Neural crest cell (in vitro differentiated cells): ENCODE results near the gene SPOCK3. TPM values are rescaled to one million over a fixed set of nuclear protein-coding genes. Genes with fewer than 3 reads are reported as not detected.
"Not testable (repeated sequence)": the region's sequence is repeated elsewhere in the genome, so short reads cannot be mapped to it uniquely, and the experiment has no call there.

ENCODE experiments used
- DNase-seq: peaks from one replicate; pipeline ENCODE4 v3.0.0; 2021; ENCODE audit warnings: low read depth, mixed read lengths, low spot score
- H3K27ac Mint-ChIP-seq: one replicate; pipeline ENCODE4 v1.8.0; 2021; ENCODE audit warnings: mild to moderate bottlenecking, mixed read lengths; ENCODE audit not compliant: unreplicated experiment
- H3K27me3 Mint-ChIP-seq: 2 replicates; pipeline ENCODE4 v1.8.0; 2021; ENCODE audit warnings: low read depth, mild to moderate bottlenecking, mixed read lengths
- H3K36me3 Mint-ChIP-seq: 2 replicates; pipeline ENCODE4 v1.8.0; 2021; ENCODE audit warnings: low read depth, mild to moderate bottlenecking, mixed read lengths
- H3K4me1 Mint-ChIP-seq: 2 replicates; pipeline ENCODE4 v1.8.0; 2021; ENCODE audit warnings: mixed read lengths
- H3K4me3 Mint-ChIP-seq: one replicate; pipeline ENCODE4 v1.8.0; 2021; ENCODE audit warnings: mild to moderate bottlenecking, mixed read lengths
- H3K9me3 Mint-ChIP-seq: 2 replicates; pipeline ENCODE4 v1.8.0; 2021; ENCODE audit warnings: mixed read lengths
- CTCF ChIP-seq: fragments of 200-600 bp; sonication (generic); conservative IDR thresholded peaks from 2 replicates; pipeline ENCODE4 v1.5.0; 2021; ENCODE audit warnings: antibody characterized with exemption, mild to moderate bottlenecking
- total RNA-seq: library from RNA; stranded (reverse); gene quantifications from 2 replicates; pipeline ENCODE4 v1.2.1, GENCODE V29; 2021

The SPOCK3 gene
- total RNA-seq, 1 donor from 2014 or later: 0.56 TPM

GRCh38 chr4:166723532-166724140 is 510.7 kb downstream of the SPOCK3 start:
- peaks cover 2% of the 10 kb centered on the region for H3K27me3 Mint-ChIP-seq
- peaks cover 3% of the 10 kb centered on the region for H3K9me3 Mint-ChIP-seq
- no peak for DNase-seq
- H3K27ac Mint-ChIP-seq: no peak overlapping the region
- H3K36me3 Mint-ChIP-seq: no peaks in the 10 kb centered on the region
- no peak for TF ChIP-seq CTCF
- no peaks in the 10 kb centered on the region for H3K4me1 Mint-ChIP-seq
- no peak overlapping the region for H3K4me3 Mint-ChIP-seq

GRCh38 chr4:166715748-166716713 is 518.3 kb downstream of the SPOCK3 start:
- peaks cover 11% of the 10 kb centered on the region for H3K9me3 Mint-ChIP-seq
- H3K4me3 Mint-ChIP-seq, H3K27ac Mint-ChIP-seq, H3K4me1 Mint-ChIP-seq, DNase-seq, H3K36me3 Mint-ChIP-seq, H3K27me3 Mint-ChIP-seq: not testable (repeated sequence)

- H3K4me3 Mint-ChIP-seq: no peak overlapping the region
- no peaks in the 10 kb centered on the region for H3K27me3 Mint-ChIP-seq
- no peak for DNase-seq
- TF ChIP-seq CTCF: no peak
- no peaks in the 10 kb centered on the region for H3K36me3 Mint-ChIP-seq
- peaks cover 8% of the 10 kb centered on the region for H3K9me3 Mint-ChIP-seq
- H3K4me1 Mint-ChIP-seq: no peaks in the 10 kb centered on the region
- no peak overlapping the region for H3K27ac Mint-ChIP-seq
These were observed 533.7 kb downstream of the SPOCK3 start for GRCh38 chr4:166700592-166700991.

GRCh38 chr4:166688835-166689234 is 545.5 kb downstream of the SPOCK3 start:
- H3K27me3 Mint-ChIP-seq: no peaks in the 10 kb centered on the region

GRCh38 chr4:166687828-166688227 is 546.5 kb downstream of the SPOCK3 start:
- H3K4me1 Mint-ChIP-seq: no peaks in the 10 kb centered on the region
- no peak overlapping the region for H3K4me3 Mint-ChIP-seq
- no peak overlapping the region for H3K27ac Mint-ChIP-seq
- no peaks in the 10 kb centered on the region for H3K9me3 Mint-ChIP-seq
- H3K27me3 Mint-ChIP-seq: no peaks in the 10 kb centered on the region
- DNase-seq: no peak
- no peak for TF ChIP-seq CTCF
- no peaks in the 10 kb centered on the region for H3K36me3 Mint-ChIP-seq

More at GRCh38 chr4:166688835-166689234, 545.5 kb downstream of the SPOCK3 start:
- Mint-ChIP-seq H3K4me1 (no peaks in the 10 kb centered on the region), H3K9me3 (no peaks in the 10 kb centered on the region), H3K36me3 (no peaks in the 10 kb centered on the region), H3K27ac (no peak overlapping the region), H3K4me3 (no peak overlapping the region)
- no peak for TF ChIP-seq CTCF
- no peak for DNase-seq
